Gastroesophageal sphincter (tissue), 4 donors: Measurements from ENCODE around the gene C11orf58. TPM values are rescaled to one million over a fixed set of nuclear protein-coding genes. Genes with fewer than 3 reads are reported as not detected.
A peak's percentile ranks its signal among the peaks of the same experiment; 100 is the strongest.

ENCODE experiments used
- ATAC-seq: fragments of 150-250 bp; one replicate; pipeline ENCODE4 v1.9.1; 2016; ENCODE audit warnings: mild to moderate bottlenecking, moderate library complexity
- H3K27ac ChIP-seq, 4 donors: fragments of 200-600 bp; sonication (generic) in 3 of 4; 1 replicate in 3 of 4; 2 replicates in 1 of 4; pipeline ENCODE4 v1.5.1; 2016 to 2019
- H3K27me3 ChIP-seq: fragments of 200-600 bp; sonication (generic); one replicate; pipeline ENCODE4 v1.5.1; 2019
- H3K36me3 ChIP-seq, 2 donors: fragments of 200-600 bp; sonication (generic); one replicate each; pipeline ENCODE4 v1.5.1; 2019; ENCODE audit warnings: control low read depth in 1 of 2
- H3K4me1 ChIP-seq, 3 donors: fragments of 200-600 bp; sonication (generic); 1 replicate in 2 of 3; 2 replicates in 1 of 3; pipeline ENCODE4 v1.5.1; 2016 to 2019; ENCODE audit warnings: control low read depth in 2 of 3
- H3K4me3 ChIP-seq, 2 donors: fragments of 200-600 bp; sonication (generic); one replicate each; pipeline ENCODE4 v1.5.1; 2019; ENCODE audit warnings: mild to moderate bottlenecking in 1 of 2, moderate library complexity in 1 of 2
- H3K9me3 ChIP-seq, 3 donors: fragments of 200-600 bp; sonication (generic); one replicate each; pipeline ENCODE4 v1.5.1; 2017 to 2019; ENCODE audit warnings: control low read depth in 2 of 3
- CTCF ChIP-seq, 4 experiments: fragments of 200-600 bp in 2 of 4; fragments of 450-650 bp in 2 of 4; sonication (generic) in 1 of 4; IDR thresholded peaks; one replicate each; pipeline ENCODE4 v1.5.1; 2017 to 2019; ENCODE audit warnings: antibody characterized with exemption in 4 of 4, mild to moderate bottlenecking in 2 of 4, moderate library complexity in 2 of 4
- EP300 ChIP-seq: sonication (generic); formaldehyde crosslinking; IDR thresholded peaks from one replicate; pipeline ENCODE4 v1.6.1; 2017; ENCODE audit warnings: antibody characterized with exemption, mild to moderate bottlenecking
- POLR2A ChIP-seq, 2 donors: fragments of 450-650 bp; IDR thresholded peaks; one replicate each; pipeline ENCODE4 v1.6.1; 2017; ENCODE audit warnings: antibody characterized with exemption in 2 of 2, mild to moderate bottlenecking in 2 of 2, moderate library complexity in 1 of 2
- POLR2AphosphoS5 ChIP-seq: sonication (generic); formaldehyde crosslinking; IDR thresholded peaks from one replicate; pipeline ENCODE4 v1.6.1; 2017; ENCODE audit warnings: antibody characterized with exemption
- WGBS, 2 donors: methylation state at CpG; one replicate each; pipeline ENCODE4 v1.1.5; 2018; ENCODE audit warnings: low coverage in 1 of 2; 5-methylcytosine and 5-hydroxymethylcytosine counted together
- total RNA-seq, 4 donors: library from RNA; depleted of rRNA; stranded (reverse); fragments of >200 nt; gene quantifications; one replicate each; pipeline ENCODE4 v1.1.0, GENCODE V29; 2016

The C11orf58 gene
- total RNA-seq, 4 donors from 2014 or later: 150 to 188 (median 175) TPM

DNA sequence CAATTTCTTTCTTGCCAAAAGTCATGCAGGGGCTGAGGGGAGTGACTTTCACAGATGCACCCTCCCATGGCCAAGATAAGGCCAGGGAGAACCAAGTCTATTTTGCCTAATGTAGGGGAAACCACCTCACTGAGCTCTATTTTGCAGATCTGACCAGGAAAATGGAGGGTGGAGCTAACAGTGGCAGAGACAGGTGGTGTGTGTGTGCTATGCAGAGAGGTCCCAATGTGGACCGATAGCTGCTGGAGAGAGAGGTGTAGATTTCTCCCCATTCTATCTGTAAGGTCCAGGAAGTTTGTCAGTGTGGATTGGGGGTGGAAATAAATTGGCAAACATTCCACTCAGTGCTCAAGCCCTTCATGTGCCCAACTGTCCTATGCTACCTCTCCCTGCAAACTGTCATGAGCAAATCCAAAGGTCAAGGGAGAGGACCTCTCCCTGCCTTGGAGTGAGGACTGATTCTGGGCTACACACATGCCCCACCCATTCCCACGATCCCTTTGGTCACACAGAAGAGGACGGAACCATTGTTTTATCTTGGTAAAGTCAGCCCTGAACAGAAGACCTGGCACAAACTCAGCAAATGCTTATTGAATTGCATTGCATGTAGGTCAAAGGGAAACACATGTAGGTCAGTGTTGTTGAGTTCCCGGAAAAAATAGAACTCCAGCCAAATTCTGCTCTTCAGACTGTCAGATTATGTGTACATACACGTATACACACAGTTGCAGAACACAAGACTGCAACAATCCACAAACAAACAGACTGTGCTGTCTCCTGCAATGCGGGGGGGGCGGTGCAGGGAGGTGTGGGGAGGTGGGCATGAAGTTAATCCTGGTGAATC, 65.9 kb downstream of the C11orf58 start:
- 37 to 71% methylated on average over 1 to 7 of the region's 7 CpGs for WGBS, 2 donors
- H3K27me3 ChIP-seq: no peaks in the 10 kb centered on the region
- H3K9me3 ChIP-seq: no peaks in the 10 kb centered on the region
- H3K27ac ChIP-seq: no peak overlapping the region
- peaks cover 0 to 49% (median 12%) of the 10 kb centered on the region in 3 donors for H3K4me1 ChIP-seq
- H3K36me3 ChIP-seq: peaks cover 0 to 23% of the 10 kb centered on the region in 2 donors
- no peak overlapping the region for H3K4me3 ChIP-seq
- peak; percentile 35 for ATAC-seq
- TF ChIP-seq POLR2AphosphoS5 (no peak), CTCF (IDR thresholded peaks at IDR 0.05) (no peak), POLR2A (IDR thresholded peaks at IDR 0.05) (no peak), EP300 (no peak)

- no peaks in the 10 kb centered on the region for H3K9me3 ChIP-seq
- H3K36me3 ChIP-seq: peaks cover 0 to 13% of the 10 kb centered on the region in 2 donors
- 36 to 76% methylated on average over 8 of the region's 8 CpGs for WGBS, 2 donors
- H3K4me3 ChIP-seq: no peak overlapping the region
- TF ChIP-seq POLR2AphosphoS5 (peak; percentile 54), CTCF (IDR thresholded peaks at IDR 0.05) (no peak), EP300 (no peak), POLR2A (IDR thresholded peaks at IDR 0.05) (no peak)
- peaks cover 0 to 63% (median 12%) of the 10 kb centered on the region in 3 donors for H3K4me1 ChIP-seq
- peak overlapping the region in 2 of 4 donors; percentile 12 to 53 for H3K27ac ChIP-seq
- H3K27me3 ChIP-seq: no peaks in the 10 kb centered on the region
- ATAC-seq: no peak
Observed at GRCh38 chr11:16805938-16806337, 67.5 kb downstream of the C11orf58 start.

GRCh38 chr11:16806791-16807190, 68.3 kb downstream of the C11orf58 start:
- peaks cover 0 to 67% (median 12%) of the 10 kb centered on the region in 3 donors for H3K4me1 ChIP-seq
- H3K9me3 ChIP-seq: no peaks in the 10 kb centered on the region
- no peak overlapping the region for H3K4me3 ChIP-seq
- TF ChIP-seq CTCF (IDR thresholded peaks at IDR 0.05) (no peak), POLR2A (IDR thresholded peaks at IDR 0.05) (no peak), EP300 (no peak), POLR2AphosphoS5 (no peak)
- no peaks in the 10 kb centered on the region for H3K27me3 ChIP-seq
- ATAC-seq: no peak
- H3K36me3 ChIP-seq: peaks cover 0 to 10% of the 10 kb centered on the region in 2 donors
- H3K27ac ChIP-seq: peak overlapping the region in 2 of 4 donors; percentile 21 to 53
- 21 to 54% methylated on average over 9 to 11 of the region's 11 CpGs for WGBS, 2 donors

DNA sequence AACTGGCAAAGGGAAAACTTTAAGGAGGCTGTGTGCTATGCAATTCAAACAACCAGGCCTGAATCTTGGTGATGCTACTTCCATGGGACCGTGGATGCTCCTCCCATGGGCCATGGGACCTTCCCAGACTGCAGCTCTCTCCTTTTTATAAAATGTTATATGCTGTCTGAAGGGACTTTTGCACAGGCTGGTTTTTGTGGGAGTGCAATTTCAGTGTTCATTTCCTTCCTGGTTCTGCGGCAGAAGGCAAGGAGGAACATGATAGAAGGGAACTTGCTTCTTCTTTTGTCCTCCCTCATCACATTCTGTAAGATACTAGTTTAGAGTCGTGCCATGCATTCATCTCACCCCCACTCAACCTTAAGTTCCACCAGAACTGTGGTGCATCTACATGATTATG, 68.9 kb downstream of the C11orf58 start:
- H3K36me3 ChIP-seq: peaks cover 0 to 6% of the 10 kb centered on the region in 2 donors
- no peaks in the 10 kb centered on the region for H3K9me3 ChIP-seq
- ATAC-seq: peak; percentile 28
- H3K4me1 ChIP-seq: peaks cover 0 to 67% (median 12%) of the 10 kb centered on the region in 3 donors
- H3K27me3 ChIP-seq: no peaks in the 10 kb centered on the region
- H3K27ac ChIP-seq: peak overlapping the region in 1 of 4 donors; percentile 53
- WGBS, 2 donors: 37 to 63% methylated on average over 2 to 3 of the region's 3 CpGs
- TF ChIP-seq POLR2A (IDR thresholded peaks at IDR 0.05): no peak
- no peak for TF ChIP-seq EP300
- TF ChIP-seq POLR2AphosphoS5: no peak
- no peak for TF ChIP-seq CTCF (IDR thresholded peaks at IDR 0.05)
- no peak overlapping the region for H3K4me3 ChIP-seq
